ENCODE data around the gene CUTA. TPM values are rescaled to one million over a fixed set of nuclear protein-coding genes. Genes with fewer than 3 reads are reported as not detected.

The CUTA gene
- total and polyA plus RNA-seq, 7 donors: 102 to 193 (median 136) TPM

DNA sequence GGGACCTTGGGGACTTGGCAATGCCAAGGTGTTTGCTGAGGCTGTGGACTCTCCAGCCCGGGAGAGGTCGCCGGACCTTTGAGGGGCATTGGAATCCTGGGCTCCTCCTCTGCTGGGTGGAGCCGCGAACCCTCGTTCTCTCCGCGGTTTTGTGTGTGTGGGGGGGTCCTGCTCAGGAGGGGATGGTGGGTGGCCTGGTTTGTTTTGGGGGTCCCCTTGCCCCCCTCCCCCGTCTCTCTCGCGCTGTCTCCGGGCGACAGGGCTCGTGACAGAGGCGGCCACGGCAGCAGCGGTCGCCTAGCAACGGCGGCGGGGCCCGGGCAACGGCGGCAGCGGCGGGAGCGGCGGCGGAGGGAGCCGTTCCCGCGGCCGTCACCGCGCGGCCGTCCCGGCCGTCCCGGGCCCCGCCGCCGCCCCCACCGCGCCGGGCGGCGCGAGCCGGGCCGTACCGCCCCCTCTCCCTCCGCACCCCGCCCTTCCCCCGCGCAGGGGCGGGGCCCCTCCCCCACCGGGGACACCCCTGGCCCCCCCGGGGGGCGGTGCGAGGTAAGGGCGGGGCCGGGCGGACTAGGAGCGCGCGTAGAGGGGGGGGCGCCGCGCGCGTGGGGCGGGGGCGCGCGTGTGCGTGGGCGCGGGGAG is 9.8 kb upstream of the CUTA start:
- H3K4me1 ChIP-seq: peaks cover 0 to 77% (median 72%) of the 10 kb centered on the region in 4 donors
- H3K4me3 ChIP-seq: peak overlapping the region; percentile 51 to 64 (median 60)
- peak; percentile 85 for DNase-seq
- intact Hi-C loops (cut with DNase I): loop anchor here (5.0 to 10.0 kb wide), 3 partner anchors 110 to 223 kb away; partner anchors contain the start of genes HSD17B8, RGL2, RING1 and RXRB
- H3K27me3 ChIP-seq: no peaks in the 10 kb centered on the region
- H3K36me3 ChIP-seq: no peaks in the 10 kb centered on the region
- H3K27ac ChIP-seq: peak overlapping the region; percentile 87 to 93 (median 91)
- TF ChIP-seq POLR2AphosphoS5 (IDR thresholded peaks at IDR 0.05) (no peak), CTCF (IDR thresholded peaks at IDR 0.05) (no peak), POLR2A (IDR thresholded peaks at IDR 0.05) (no peak), EP300 (IDR thresholded peaks at IDR 0.05) (no peak)
- WGBS, 2 donors: 1% methylated on average over 78 to 79 of the region's 79 CpGs
- no peaks in the 10 kb centered on the region for H3K9me3 ChIP-seq

DNA sequence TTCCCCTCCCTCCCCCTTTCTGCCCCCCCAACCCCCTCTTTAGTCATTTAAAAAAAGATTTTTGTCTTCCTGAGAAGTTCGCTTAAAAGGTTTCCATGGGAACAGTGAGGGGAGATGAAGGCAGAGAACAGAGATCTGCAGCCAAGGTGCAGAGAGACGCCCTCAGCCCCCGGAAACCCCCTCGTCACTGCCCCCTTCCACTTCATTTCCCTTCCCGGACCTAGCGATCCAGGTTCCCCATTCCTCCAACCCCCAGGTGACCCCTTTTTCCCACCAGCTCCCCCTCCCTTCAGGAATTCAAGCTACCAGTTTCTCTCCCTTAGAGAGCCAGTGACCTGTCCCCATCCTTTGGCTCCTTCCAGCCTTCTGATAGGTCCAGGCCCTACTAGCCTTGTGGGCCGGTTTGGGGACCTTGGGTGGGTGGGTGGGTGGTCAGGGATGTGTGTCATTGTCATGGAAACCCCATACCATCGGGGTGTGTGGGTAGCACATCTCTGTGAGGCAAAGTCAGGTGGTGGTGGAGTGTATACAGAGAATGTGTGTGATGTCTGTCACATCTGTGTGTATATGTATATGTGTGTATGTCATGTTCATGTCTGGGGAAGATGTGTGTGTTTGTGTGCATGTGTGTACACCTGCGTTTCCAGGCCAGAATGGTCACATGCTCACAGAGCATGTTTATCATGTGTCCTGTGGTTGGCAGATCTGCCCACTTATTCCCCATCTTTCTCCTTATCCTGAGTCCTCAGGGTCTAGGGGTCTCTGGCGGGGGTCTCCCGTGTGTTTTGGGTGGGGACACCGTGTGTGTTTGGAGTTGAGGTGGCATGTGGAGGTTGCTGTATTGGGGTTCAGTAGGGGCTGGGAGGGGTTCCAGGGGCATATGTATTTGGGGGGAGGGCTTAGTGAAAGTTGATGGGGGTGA is 8.9 kb upstream of the CUTA start:
- Histone ChIP-seq H3K4me3 (peak overlapping the region; percentile 51 to 64 (median 60)), H3K27ac (peak overlapping the region; percentile 87 to 93 (median 91)), H3K27me3 (no peaks in the 10 kb centered on the region), H3K4me1 (peaks cover 0 to 69% (median 63%) of the 10 kb centered on the region in 4 donors), H3K36me3 (no peaks in the 10 kb centered on the region), H3K9me3 (no peaks in the 10 kb centered on the region)
- TF ChIP-seq CTCF (IDR thresholded peaks at IDR 0.05) (no peak), POLR2A (IDR thresholded peaks at IDR 0.05) (no peak), POLR2AphosphoS5 (IDR thresholded peaks at IDR 0.05) (no peak), EP300 (IDR thresholded peaks at IDR 0.05) (no peak)
- intact Hi-C loops (cut with DNase I): loop anchor here (1.0 to 10.0 kb wide), 4 partner anchors 36 to 222 kb away; partner anchors contain the start of genes HSD17B8, KIFC1, RGL2 and RING1
- WGBS, 2 donors: 6 to 8% methylated on average over 12 of the region's 12 CpGs
- DNase-seq: no peak

GRCh38 chr6:33425668-33426577 is 8.0 kb upstream of the CUTA start:
- peak; percentile 95 for DNase-seq
- WGBS, 2 donors: 1% methylated on average over 43 of the region's 43 CpGs
- TF ChIP-seq EP300 (IDR thresholded peaks at IDR 0.05) (peak in 1 of 4 donors; percentile 46), CTCF (IDR thresholded peaks at IDR 0.05) (peak in 2 of 4 experiments; percentile 44 to 65), POLR2A (IDR thresholded peaks at IDR 0.05) (peak in 1 of 2 donors; percentile 26), POLR2AphosphoS5 (IDR thresholded peaks at IDR 0.05) (peak; percentile 83 to 89 (median 88))
- H3K4me1 ChIP-seq: peaks cover 0 to 59% (median 55%) of the 10 kb centered on the region in 4 donors
- H3K27me3 ChIP-seq: no peaks in the 10 kb centered on the region
- intact Hi-C loops (cut with DNase I): loop anchor here (1.0 to 10.0 kb wide), 4 partner anchors 35 to 221 kb away; partner anchors contain the start of genes HSD17B8, KIFC1, RGL2 and RING1
- no peaks in the 10 kb centered on the region for H3K9me3 ChIP-seq
- peak overlapping the region; percentile 87 to 93 (median 91) for H3K27ac ChIP-seq
- peak overlapping the region; percentile 35 to 64 (median 54) for H3K4me3 ChIP-seq
- H3K36me3 ChIP-seq: no peaks in the 10 kb centered on the region
